ENCODE results near the gene CXADR. TPM values are rescaled to one million over a fixed set of nuclear protein-coding genes. Genes with fewer than 3 reads are reported as not detected.

CXADR gene
- total RNA-seq, 1 experiment from 2014 or later, result 24.7 TPM

DNA sequence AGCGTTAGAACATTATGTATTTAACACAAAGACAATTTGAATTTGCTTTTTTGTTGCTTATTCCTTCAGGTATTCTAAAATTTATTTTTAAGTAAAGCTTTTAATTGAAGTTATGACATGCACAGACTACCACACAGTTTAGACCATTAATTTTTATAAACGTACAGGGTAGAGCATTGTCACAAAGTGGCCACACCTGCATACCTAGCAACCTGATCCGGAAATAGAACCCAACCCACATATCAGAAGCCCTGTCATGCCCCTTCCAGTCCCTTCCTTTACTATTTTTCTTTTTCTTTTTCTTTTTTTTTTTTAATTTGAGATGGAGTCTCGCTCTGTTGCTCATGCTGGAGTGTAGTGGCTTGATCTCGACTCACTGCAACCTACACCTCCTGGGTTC is 16.8 kb downstream of the CXADR start:
- ChIA-PET CTCF (no interaction called here), POLR2A (no interaction called here)
- no TSS peak for BruUV-seq (replicated peaks)
- Histone ChIP-seq H3K4me1 (ENCODE audit: control insufficient read depth, insufficient read depth, low read length) (peaks cover 27% of the 10 kb centered on the region), H3K27me3 (ENCODE audit: control insufficient read depth, insufficient read depth, low read length) (no peaks in the 10 kb centered on the region), H3K9me3 (ENCODE audit: control insufficient read depth, insufficient read depth, low read depth, low read length) (no peaks in the 10 kb centered on the region), H3K36me3 (ENCODE audit: control insufficient read depth, insufficient read depth, low read length) (no peaks in the 10 kb centered on the region), H3K27ac (ENCODE audit: low read length) (no peak overlapping the region), H3K4me3 (ENCODE audit: low read depth in 2 of 2, low read length in 2 of 2) (no peak overlapping the region)
- intact Hi-C loops (cut with micrococcal nuclease; ENCODE audit: unreplicated experiment) (no loop called here), in situ Hi-C loops (cut with HindIII; ENCODE audit: low pct_unique_long_range_greater_than_20kb, low sequenced_read_pairs) (no loop called here)
- ATAC-seq (no peak), DNase-seq (ENCODE audit: low read depth, low spot score) (no peak)
- TF ChIP-seq POLR2AphosphoS5 (IDR thresholded peaks at IDR 0.05; ENCODE audit: low read depth, low read length) (no peak), TCF7L2 (IDR thresholded peaks at IDR 0.05; ENCODE audit: low read depth, low read length) (no peak), REST (IDR thresholded peaks at IDR 0.05; ENCODE audit: insufficient read depth in 1 of 2, low read depth in 2 of 2, low read length in 1 of 2) (no peak), SIN3A (IDR thresholded peaks at IDR 0.05; ENCODE audit: borderline replicate concordance, insufficient read depth, low read depth, low read length) (no peak)
- TF ChIP-seq, protein P1, sequence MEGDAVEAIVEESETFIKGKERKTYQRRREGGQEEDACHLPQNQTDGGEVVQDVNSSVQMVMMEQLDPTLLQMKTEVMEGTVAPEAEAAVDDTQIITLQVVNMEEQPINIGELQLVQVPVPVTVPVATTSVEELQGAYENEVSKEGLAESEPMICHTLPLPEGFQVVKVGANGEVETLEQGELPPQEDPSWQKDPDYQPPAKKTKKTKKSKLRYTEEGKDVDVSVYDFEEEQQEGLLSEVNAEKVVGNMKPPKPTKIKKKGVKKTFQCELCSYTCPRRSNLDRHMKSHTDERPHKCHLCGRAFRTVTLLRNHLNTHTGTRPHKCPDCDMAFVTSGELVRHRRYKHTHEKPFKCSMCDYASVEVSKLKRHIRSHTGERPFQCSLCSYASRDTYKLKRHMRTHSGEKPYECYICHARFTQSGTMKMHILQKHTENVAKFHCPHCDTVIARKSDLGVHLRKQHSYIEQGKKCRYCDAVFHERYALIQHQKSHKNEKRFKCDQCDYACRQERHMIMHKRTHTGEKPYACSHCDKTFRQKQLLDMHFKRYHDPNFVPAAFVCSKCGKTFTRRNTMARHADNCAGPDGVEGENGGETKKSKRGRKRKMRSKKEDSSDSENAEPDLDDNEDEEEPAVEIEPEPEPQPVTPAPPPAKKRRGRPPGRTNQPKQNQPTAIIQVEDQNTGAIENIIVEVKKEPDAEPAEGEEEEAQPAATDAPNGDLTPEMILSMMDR (IDR thresholded peaks at IDR 0.05), result no peak

GRCh38 chr21:17532292-17532691 is 19.4 kb downstream of the CXADR start:
- Histone ChIP-seq H3K4me1 (ENCODE audit: control insufficient read depth, insufficient read depth, low read length) (peaks cover 8% of the 10 kb centered on the region), H3K27ac (ENCODE audit: low read length) (no peak overlapping the region), H3K4me3 (ENCODE audit: low read depth in 2 of 2, low read length in 2 of 2) (no peak overlapping the region), H3K9me3 (ENCODE audit: control insufficient read depth, insufficient read depth, low read depth, low read length) (no peaks in the 10 kb centered on the region), H3K36me3 (ENCODE audit: control insufficient read depth, insufficient read depth, low read length) (no peaks in the 10 kb centered on the region), H3K27me3 (ENCODE audit: control insufficient read depth, insufficient read depth, low read length) (no peaks in the 10 kb centered on the region)
- no peak for ATAC-seq
- in situ Hi-C loops (cut with HindIII; ENCODE audit: low pct_unique_long_range_greater_than_20kb, low sequenced_read_pairs), result no loop called here
- CTCF ChIA-PET, result no interaction called here
- no peak for DNase-seq (ENCODE audit: low read depth, low spot score)
- intact Hi-C loops (cut with micrococcal nuclease; ENCODE audit: unreplicated experiment), result no loop called here
- BruUV-seq (replicated peaks), result no TSS peak
- TF ChIP-seq SIN3A (IDR thresholded peaks at IDR 0.05; ENCODE audit: borderline replicate concordance, insufficient read depth, low read depth, low read length), result no peak
- POLR2A ChIA-PET, result no interaction called here

DNA sequence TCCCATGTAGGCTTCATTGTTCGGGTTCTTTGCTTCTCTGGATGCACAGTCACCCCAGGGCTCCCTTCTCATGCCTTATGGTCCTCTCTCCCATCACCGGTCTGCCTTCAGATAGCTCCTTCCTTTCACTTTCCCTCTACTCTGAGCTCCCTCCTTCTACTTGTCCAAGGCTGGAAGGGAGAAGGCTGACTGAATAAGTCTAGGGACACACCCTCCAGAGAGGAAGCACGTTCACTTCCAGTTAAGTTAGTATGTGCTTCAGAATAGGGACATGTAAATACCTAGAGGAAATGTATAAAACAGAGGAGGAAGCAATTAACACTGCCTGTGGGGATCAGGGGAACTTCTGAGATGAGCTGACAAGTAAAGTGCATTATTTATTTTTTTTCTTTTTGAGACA is 23.5 kb downstream of the CXADR start:
- peaks cover 7% of the 10 kb centered on the region; the same call in 1 of the 2 replicates for H3K4me1 ChIP-seq (ENCODE audit: control insufficient read depth, insufficient read depth, low read length)
- H3K4me3 ChIP-seq (ENCODE audit: low read depth in 2 of 2, low read length in 2 of 2), result no peak overlapping the region
- ATAC-seq, result 0 out of 2 replicates have a peak, but pooled peaks have one; percentile 56
- no peaks in the 10 kb centered on the region for H3K27me3 ChIP-seq (ENCODE audit: control insufficient read depth, insufficient read depth, low read length)
- in situ Hi-C loops (cut with HindIII; ENCODE audit: low pct_unique_long_range_greater_than_20kb, low sequenced_read_pairs) (no loop called here), intact Hi-C loops (cut with micrococcal nuclease; ENCODE audit: unreplicated experiment) (no loop called here)
- H3K36me3 ChIP-seq (ENCODE audit: control insufficient read depth, insufficient read depth, low read length), result no peaks in the 10 kb centered on the region
- DNase-seq (ENCODE audit: low read depth, low spot score), result no peak
- BruUV-seq (replicated peaks), result no TSS peak
- POLR2A ChIA-PET, result no interaction called here
- CTCF ChIA-PET, result no interaction called here
- no peak for TF ChIP-seq POLR2AphosphoS5 (IDR thresholded peaks at IDR 0.05; ENCODE audit: low read depth, low read length)
- TF ChIP-seq SIN3A (IDR thresholded peaks at IDR 0.05; ENCODE audit: borderline replicate concordance, insufficient read depth, low read depth, low read length), result no peak
- TF ChIP-seq, protein P1 (IDR thresholded peaks at IDR 0.05), result no peak
- no peak for TF ChIP-seq REST (IDR thresholded peaks at IDR 0.05; ENCODE audit: insufficient read depth in 1 of 2, low read depth in 2 of 2, low read length in 1 of 2)
- no peak for TF ChIP-seq TCF7L2 (IDR thresholded peaks at IDR 0.05; ENCODE audit: low read depth, low read length)
- H3K9me3 ChIP-seq (ENCODE audit: control insufficient read depth, insufficient read depth, low read depth, low read length), result no peaks in the 10 kb centered on the region
- no peak overlapping the region for H3K27ac ChIP-seq (ENCODE audit: low read length)
